ENCODE measurements around the gene GCFC2.

Gene GCFC2

DNA sequence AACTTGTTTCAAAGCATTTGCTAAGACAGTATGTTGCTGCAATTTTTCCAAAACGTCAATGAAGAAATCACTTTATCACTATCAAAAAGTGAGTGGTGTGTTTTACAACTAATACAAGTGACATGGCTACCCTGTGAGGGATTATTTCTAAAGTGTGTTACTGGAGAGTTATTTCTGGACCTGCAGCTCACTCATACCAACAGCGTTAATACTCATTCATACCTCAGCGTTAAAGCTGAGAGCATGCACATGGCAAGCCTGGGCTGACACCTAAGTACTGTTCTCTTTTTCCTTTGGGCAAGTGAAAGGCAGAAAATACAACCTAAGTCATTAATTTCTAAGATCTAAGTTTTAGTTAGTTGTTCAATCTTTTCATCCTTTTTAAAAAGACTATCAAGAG is 77.1 kb downstream of the GCFC2 start:
- no peak overlapping the region for H3K4me3 ChIP-seq (ENCODE audit: low read depth, low read length)
- DNase-seq (ENCODE audit: low read depth) = no peak
- TF ChIP-seq, protein P1, sequence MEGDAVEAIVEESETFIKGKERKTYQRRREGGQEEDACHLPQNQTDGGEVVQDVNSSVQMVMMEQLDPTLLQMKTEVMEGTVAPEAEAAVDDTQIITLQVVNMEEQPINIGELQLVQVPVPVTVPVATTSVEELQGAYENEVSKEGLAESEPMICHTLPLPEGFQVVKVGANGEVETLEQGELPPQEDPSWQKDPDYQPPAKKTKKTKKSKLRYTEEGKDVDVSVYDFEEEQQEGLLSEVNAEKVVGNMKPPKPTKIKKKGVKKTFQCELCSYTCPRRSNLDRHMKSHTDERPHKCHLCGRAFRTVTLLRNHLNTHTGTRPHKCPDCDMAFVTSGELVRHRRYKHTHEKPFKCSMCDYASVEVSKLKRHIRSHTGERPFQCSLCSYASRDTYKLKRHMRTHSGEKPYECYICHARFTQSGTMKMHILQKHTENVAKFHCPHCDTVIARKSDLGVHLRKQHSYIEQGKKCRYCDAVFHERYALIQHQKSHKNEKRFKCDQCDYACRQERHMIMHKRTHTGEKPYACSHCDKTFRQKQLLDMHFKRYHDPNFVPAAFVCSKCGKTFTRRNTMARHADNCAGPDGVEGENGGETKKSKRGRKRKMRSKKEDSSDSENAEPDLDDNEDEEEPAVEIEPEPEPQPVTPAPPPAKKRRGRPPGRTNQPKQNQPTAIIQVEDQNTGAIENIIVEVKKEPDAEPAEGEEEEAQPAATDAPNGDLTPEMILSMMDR (IDR thresholded peaks at IDR 0.05; ENCODE audit: control insufficient read depth, extremely low read depth, insufficient read depth) = no peak

DNA sequence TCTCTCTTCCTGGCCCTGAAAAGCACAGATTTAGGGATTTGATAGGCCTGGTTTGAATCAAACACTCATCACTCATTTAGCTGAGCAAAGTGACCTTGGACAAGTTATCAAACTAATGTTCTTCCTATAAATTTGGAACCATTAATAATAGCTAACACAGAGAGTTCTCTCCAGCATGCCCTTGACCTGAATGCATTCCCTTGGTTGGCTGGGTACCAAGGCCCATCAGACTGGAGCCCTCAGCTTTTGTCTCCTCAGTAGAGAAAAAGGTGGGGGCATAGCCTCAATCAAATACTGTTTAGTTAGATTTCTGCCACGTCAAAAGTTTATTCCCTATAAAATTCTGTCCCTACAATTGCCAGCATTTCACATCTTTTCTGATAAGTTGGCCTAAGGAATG is 77.9 kb downstream of the GCFC2 start:
- no peak overlapping the region for H3K4me3 ChIP-seq (ENCODE audit: low read depth, low read length)
- DNase-seq (ENCODE audit: low read depth) = no peak
- TF ChIP-seq, protein P1 (IDR thresholded peaks at IDR 0.05; ENCODE audit: control insufficient read depth, extremely low read depth, insufficient read depth) = no peak

DNA sequence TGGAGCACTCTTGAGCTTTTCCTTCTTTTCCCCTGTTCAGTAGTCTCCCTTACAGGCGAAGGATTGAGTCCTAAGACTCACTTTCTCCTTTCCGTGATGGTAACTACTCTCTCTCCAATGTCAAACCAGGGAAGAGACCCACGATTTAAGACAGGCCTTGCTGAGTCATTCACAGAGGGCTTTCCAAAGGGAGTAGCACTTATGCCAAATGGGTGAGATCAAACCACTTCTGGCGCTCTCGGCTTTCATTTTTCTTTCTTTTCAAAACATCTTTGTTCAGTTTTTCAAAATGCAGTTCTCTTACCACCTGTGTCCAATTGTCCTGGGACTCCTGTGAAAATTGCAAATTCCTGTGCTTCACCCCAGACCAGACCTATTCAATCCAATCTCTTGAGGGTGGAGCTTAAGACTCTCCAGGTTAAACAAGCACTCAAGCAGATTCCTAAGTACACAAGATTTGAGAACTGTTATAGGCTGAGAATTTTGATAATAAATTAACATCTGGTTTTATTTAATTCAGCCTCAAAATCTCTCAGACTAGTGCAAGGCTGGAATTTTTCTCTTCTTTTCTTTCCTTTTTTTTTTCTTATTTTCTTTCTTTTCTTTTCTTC is 78.5 kb downstream of the GCFC2 start:
- TF ChIP-seq, protein P1 (IDR thresholded peaks at IDR 0.05; ENCODE audit: control insufficient read depth, extremely low read depth, insufficient read depth) = no peak
- H3K4me3 ChIP-seq (ENCODE audit: low read depth, low read length) = no peak overlapping the region
- DNase-seq (ENCODE audit: low read depth) = no peak

DNA sequence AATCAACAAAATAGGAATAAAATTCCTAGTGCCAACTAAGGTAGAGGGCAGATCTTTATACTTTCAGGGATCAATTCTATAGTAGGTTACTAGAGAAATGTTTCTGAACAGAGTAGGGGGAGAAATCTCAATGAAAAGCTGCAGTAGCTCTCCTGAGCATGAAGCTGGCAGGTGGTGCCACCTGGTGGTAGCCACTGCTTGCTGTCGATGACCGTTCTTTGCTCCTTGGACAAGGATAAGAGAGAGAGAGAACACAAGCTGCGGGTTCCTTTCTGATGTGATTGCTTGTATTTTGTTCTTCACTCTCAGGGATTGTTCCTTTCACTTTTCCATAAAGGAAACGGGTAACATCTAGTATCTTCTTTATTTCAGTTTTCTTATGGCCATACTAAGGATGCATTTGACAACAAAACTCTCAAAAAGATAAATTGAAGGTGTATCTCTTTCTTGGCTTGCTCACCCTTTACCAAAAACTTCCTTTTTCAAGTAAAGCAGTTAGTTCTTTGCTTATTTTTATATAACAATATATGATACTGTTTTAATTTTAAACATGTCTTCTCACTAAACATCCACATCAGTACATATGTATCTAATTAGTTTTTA is 82.7 kb downstream of the GCFC2 start:
- DNase-seq (ENCODE audit: low read depth) = peak; percentile 32
- H3K4me3 ChIP-seq (ENCODE audit: low read depth, low read length) = no peak overlapping the region
- TF ChIP-seq, protein P1 (IDR thresholded peaks at IDR 0.05; ENCODE audit: control insufficient read depth, extremely low read depth, insufficient read depth) = peak; percentile 92

DNA sequence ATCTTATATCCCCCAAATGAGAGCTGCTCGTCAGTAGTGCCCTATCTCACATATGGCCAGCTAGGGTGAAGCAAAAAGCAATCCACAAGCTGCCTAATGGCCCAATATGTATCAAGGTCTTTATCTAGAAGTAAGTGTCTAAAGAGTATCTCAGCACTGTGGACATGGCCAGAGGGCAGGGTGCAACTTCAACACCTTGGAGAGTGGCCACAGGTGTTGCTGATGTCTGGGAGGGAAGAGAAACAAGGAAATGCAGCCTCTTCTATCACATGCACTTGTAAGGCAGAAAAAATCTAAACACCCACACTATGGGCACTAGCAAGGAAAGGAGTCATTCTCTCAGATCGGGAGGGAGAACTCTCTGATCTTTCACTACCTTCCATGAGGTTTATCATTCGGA is 87.8 kb downstream of the GCFC2 start:
- H3K4me3 ChIP-seq (ENCODE audit: low read depth, low read length) = no peak overlapping the region
- TF ChIP-seq, protein P1 (IDR thresholded peaks at IDR 0.05; ENCODE audit: control insufficient read depth, extremely low read depth, insufficient read depth) = no peak
- DNase-seq (ENCODE audit: low read depth) = no peak

DNA sequence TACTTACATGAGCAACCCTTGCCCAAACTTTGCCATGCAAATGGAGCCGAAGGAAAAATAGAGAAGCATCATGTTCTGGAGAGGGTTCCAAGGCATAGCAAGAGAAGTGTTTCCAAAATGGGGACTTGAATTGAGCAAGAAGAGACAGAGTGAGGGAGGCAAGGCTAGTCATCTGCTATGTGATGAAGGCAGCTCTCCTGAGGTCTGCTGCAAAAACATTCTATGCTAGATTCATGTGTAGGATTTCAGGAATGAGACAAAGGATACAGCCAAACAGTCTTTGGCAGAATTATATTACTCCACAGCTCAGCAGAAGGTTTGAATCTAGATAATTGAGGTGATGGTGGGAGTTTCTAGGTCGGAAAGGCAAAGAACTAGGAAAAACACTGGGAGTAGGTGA is 88.2 kb downstream of the GCFC2 start:
- H3K4me3 ChIP-seq (ENCODE audit: low read depth, low read length) = no peak overlapping the region
- no peak for DNase-seq (ENCODE audit: low read depth)
- TF ChIP-seq, protein P1 (IDR thresholded peaks at IDR 0.05; ENCODE audit: control insufficient read depth, extremely low read depth, insufficient read depth) = no peak

DNA sequence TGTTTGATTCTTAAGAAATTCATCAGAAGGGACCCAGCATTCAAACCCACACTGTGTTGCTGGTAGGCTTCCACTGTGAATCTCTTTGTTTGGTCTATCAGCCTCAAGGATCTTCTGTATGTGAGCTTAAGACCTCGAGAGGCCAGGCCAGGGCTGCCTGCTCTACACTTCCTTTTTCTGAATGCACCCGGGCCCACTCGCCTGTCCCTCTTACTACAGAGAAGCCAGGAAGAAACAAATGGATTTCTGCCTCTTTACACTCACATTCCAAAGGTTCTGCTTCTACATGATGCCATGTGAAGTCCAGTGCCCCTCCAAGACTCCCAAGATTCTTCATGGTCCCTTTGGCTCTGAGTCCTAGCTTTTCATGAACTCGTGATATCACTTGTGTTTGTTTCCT is 89.5 kb downstream of the GCFC2 start:
- no peak overlapping the region for H3K4me3 ChIP-seq (ENCODE audit: low read depth, low read length)
- no peak for DNase-seq (ENCODE audit: low read depth)
- TF ChIP-seq, protein P1 (IDR thresholded peaks at IDR 0.05; ENCODE audit: control insufficient read depth, extremely low read depth, insufficient read depth) = no peak
